Fibroblast of skin of left quadriceps (primary cell): Measurements from ENCODE around the gene HOXA3.
A peak's percentile ranks its signal among the peaks of the same experiment; 100 is the strongest.

ENCODE experiments used
- DNase-seq, 2 experiments: peaks; one replicate each; pipeline ENCODE4 v3.0.0-alpha.2; 2013; ENCODE audit warnings: low read depth in 2 of 2

The HOXA3 gene

DNA sequence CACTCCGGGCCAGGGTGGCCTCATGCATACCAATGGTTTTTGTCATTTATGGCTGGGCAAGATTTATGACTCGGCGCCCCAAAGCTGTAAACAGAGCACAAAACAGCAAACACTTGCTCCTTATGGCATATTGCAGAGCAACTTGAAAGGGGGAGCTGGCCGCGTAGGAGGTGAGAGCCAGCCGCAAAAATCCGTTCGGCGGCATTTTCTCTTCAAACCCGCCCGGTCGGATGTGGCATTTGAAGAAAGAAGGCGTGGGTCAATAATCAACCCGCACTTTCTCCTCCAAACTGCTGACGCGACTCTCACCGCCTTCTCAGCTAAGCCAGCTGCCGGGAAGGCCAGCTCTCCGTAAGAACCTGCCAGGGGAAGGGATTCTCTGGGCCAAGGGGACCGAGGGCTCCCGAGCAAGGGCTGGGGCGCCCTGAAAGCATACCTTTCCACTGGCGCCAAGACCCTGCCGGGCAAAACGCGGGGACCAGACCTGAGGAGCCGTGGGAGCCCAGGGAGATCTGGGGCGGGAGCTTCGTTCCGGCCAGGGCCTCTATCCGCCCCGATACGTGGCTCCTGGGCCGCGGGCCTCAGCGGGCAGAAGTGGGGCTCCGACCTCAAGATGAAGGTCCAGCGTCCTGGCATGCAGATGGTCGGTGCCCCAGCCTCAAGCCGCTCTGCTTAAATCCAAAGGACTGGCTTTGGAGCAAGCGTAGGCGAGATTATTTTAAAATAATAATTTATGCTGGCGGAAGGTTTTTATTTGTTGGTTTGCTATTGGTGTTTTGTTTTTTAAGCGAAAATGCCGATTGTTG lies 37.0 kb downstream of the HOXA3 start:
- DNase-seq, result no peak

DNA sequence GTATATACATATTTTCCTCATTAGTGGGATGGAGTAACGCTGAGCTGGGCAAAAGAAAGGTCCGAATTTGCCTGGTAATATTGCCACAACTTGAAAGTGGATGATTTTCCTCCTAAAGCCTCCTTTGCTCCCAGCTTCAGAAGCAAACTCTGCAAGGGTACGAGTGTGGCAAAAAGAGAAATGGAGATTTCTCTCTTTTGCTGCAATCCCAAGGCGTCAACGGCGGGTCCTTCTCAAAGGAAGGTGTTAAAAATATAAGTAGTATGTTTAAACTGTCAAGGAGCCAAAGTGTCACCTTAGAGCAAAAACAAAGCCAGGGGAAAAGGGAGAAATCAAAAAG lies 37.5 kb downstream of the HOXA3 start:
- no peak for DNase-seq

DNA sequence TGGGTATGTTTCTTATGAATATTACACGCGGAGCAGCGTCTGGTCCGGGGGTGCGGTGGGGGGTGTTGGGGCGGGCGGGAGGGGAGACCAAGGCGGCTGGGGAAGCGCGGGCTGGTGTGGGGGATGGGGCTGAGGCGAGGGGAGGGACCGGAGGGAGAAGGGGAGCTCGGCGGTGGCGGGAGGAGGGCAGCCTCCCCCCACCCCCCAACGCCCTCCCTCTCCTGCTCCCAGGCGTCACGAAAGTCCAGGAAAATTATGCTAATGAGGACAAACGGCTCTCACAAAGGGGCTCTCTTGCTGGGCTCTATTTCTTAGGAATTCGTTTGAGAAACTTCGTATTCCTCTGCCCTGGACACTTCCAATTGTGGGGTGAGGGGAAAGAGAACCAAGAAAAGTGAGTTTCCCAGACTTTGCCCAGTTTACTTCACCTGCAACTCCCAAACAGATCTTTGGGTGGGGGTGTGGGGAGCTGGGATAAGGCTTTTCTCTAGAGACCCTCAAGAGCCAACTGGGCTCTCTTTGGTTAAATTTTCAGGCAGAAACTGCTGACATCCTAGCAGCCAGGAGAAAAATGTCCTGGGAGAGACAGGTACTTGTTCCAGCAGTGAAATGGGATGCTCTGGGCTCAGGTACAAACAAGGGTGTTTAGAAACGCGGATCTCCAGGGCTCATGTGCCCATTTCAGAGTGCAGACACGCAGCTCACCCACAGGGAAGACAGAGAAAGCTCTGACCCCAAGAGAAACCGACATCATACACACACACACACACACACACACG lies 38.2 kb downstream of the HOXA3 start:
- no peak for DNase-seq

DNA sequence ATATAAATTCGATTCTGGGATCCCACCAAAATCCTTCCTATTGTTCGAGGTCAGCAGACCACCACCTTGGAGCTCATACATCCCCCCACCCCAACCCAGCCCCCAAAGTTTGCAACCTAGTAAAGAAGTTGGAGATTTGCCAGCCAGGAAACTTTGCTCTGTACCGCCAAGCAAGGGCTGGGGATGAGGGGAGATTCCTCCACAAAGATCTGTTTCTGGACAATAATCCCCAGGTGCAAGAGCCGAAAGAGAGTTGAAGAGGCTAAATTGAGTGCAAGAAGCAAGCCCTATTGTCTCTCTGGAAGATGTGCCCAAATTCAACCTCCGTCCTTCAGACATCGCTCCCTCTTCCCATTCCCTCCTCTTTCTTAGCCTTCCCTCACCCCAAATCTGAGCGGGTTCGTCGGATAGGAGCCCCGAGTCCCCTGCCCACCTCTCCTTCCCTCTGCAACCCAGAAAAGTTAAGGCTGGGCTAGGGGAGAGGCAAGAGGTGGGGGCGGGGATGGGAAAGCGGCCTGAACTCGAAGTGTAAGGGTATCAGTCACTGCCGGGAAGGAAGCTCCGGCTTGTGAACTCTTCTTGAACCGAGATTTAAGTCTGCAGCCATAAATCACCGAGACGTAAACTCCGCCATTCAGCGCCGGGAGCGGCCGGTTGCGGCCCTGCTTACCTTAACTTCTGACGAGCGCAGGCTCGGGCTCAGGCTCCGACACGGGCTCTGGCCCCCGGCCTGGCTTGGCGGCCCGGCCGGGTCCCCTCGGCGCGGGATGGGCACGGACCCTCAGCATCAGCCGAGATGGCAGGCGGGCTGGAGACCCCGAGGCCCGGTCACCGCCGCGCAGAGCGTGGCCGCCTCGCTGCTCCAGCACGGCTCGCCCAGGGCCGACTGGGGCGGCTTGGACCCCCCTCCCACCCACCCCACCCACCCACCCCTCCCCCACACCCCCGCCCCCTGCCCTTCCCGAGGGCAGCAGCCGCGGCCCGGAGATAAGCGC lies 39.1 kb downstream of the HOXA3 start:
- peak in 1 of 2 experiments; percentile 37 for DNase-seq

DNA sequence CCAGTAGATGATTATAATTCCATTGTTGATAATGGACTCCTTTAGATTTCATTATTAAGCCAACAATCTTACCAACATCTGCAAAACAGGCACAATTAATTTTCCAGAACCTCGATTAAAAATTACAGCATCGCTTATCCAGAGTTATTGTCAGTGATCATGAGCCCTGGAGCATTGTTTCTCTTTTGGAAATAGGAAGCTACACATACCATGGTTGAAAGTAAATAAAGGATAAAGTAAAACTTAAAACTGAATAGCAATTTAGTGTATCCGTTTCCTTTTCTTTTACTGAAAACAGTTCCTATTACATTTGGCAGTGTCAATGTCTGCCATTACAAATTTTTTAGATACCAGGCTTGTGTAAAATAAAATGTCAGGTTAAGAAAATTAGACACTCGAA lies 40.0 kb downstream of the HOXA3 start:
- no peak for DNase-seq

DNA sequence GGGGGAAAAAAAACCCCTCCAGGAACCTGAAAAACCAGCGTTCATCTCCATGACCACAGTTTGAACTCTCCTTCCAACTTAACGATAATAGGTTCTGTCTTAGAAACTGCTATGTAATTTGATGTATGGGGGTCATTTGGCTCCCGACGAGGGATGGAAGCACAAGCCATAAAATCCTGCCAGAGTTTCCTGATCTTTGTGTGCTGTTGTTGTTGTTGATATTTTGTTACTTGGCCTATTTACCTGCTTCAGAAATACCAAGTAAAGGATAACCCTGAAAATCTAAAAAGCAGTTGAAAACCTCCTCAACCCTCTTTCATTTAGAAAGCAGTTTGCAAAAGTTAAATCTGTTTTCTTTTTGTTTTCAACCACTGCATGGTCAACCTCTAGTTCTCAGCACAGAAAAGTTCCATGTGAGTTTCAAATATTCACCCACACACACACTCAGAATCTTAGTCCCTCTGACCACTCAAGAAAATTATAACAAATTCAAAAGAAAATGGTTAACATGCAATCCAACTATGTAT lies 40.6 kb downstream of the HOXA3 start:
- no peak for DNase-seq

DNA sequence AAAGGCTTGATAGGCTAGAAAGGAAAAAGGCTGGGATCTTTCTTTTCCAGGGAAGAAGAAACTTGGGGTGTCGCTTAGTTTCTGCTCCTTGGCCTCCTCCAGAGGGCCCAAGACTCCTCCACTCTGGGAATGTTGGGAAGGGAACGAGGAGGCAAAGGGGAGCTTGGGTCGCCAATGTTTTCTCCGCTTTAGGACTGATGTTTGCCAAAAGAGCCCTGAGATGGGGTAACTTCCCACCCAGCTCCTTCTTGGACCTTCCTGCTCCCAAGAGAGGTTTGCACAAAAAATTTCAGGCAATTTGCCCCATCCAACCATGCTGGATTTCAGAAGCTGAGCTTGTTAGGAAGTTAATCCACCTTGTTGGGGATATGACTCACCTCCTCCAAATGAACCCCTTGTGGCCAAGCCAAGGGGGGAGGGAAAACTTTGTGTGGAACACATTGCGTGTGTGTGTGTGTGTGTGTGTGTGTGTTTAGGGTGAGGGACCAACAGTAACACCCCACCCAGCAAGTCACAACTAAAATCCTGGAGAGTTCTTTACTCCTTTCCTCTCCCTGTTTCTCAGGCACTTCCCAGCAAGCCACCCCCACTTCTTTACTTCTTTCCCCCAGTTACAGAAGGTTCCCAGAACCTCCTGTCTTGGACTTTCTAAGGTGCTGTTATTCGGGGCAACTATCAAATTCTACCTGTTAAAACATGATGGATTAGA lies 41.2 kb downstream of the HOXA3 start:
- peak; percentile 47 to 49 for DNase-seq

DNA sequence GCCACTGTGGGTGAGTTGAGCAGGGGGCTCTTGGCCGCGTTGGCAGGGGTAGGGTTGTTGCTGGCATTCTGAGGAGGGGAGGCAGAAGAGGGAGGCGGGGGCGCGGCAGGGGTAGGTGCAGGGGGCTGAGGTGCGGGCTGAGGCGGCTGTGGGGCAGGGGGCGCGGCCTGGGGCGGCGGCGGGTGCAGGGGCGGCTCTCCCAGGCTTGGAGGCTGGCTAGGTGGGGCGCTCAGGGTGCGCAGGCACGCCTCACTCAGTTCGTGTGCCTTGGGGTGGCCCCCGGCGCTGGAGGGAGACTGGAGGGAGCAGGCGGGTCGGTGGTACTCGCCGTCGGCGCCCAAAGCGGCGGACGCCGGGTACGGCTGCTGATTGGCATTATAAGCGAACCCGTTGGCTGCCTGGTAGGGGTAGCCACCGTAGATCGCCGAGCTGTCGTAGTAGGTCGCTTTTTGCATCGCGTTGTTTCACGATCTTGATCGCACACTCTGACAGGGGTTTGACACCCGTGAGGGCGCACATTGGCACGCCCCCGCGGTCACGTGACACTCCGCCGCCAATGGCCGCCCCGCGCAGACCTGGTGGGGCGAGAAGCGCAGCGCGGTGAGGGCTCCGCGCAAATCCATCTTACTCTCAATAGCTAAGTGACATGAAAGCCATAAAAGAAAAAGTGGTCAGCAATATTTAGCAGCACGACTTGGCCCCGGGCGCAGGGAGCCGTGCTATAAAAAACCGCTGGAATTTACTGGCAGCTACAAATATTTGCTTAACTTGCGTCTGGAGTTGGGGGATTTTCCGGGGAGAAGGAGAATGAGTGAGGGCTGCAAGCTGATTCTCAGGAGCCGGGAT lies 42.0 kb downstream of the HOXA3 start:
- peak; percentile 43 to 48 for DNase-seq

DNA sequence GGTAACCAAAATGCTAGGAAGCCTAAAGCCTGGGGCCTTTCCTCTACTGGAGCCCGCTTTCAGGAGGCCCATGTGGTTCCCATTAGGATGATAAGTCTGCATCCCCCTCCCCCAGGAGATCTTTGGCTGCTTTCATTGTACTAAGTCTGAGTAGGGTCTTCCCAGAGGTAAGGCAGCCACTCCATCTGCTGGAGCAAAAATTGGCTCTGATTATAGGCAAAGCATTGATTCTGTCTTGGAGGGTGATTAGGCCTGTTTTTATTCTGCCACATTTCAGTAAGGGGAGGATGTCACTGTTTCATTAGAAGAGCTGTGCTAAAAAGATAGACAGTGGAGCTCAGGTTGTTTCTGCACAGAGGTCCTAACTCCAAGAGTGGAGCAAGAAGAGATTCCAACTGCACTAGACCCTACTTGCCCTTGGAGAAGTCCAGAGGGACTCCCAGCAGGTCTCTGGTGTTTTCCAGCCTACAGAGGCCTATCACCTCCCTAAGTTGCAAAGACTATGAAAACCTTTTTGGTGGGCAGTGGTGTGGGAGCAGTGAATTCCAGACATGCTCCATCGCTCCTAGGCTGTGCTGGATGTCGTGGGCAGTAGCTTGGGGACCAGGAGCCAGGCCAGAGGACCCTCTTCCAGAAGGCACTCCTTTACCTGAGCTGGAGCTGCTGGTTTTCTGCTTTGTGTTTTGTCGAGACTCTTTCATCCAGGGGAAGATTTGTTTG lies 42.8 kb downstream of the HOXA3 start:
- DNase-seq, result no peak

DNA sequence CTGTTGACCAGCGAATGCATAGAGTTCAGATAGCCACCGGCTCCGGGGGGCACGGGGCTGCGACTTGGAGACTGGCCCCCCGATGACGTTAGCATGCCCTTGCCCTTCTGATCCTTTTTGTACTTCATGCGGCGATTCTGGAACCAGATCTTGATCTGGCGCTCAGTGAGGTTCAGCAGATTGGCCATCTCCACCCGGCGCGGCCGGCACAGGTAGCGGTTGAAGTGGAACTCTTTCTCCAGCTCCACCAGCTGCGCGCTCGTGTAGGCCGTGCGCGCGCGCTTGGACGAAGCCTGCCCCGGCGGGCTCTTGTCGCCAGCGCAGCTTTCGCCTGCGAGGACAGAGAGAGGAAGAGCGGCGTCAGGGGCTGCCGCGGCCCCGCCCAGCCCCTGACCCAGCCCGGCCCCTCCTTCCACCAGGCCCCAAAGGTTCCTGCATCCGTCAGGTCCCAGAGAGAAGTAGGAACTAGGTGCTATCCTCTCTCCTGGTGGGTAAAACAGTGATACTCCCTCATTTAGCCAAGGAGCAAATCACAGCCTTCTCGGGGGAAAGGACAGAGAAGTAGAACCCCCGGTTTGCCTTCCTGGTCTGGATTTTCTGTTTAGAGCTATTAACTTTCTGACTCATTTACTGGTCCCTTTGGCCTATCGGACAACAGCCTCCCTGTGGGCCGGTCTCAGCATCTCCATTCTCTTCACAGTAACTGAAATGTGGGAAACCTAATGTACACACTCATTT lies 43.8 kb downstream of the HOXA3 start:
- DNase-seq, result no peak

DNA sequence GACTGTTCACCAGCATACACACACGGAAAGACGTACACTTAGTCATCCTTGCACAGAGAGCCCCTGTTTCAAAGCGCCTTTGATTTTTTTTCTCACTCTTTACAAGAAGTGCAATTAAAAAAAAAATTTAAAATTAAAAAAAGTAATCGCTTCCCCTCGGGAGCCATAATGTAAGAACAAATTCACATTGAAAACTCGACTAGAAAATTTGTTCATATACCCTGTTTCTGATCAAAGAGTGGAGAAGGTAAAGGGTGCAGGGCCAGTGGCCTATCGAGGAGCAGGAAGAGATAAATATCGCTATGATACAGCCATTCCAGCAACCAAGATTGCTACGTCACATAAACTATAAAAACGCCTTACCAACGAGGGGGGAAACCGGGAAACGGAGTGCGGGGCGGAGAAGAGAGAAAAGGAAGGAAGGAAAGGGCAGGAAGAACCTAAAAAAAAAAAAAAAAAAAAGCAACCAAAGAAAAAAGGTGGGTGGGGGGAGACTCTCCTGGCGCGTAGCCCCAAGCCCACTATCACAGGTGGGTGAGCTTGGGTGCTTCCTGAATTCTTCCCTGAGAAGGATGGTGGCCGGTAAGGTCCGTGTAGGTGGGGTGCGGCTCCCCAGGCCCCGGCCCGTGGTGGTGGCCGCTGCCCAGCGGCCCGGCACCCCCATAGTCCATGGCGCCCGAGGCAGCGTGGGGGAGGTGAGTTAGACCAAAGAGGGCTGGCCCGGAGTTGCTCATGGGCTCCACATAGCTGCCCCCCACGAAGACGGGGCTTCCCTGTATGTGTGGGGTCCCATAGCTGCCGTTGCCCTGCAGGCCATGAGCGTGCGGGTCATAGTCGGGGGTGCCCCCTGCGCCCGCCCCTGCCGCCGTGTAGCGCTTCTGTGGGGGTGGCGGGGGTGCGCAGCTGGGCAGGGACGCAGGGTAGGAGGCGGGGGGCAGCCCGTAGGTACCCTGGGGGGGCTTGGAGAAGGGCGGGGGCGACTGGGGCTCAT lies 44.7 kb downstream of the HOXA3 start:
- DNase-seq, result no peak

DNA sequence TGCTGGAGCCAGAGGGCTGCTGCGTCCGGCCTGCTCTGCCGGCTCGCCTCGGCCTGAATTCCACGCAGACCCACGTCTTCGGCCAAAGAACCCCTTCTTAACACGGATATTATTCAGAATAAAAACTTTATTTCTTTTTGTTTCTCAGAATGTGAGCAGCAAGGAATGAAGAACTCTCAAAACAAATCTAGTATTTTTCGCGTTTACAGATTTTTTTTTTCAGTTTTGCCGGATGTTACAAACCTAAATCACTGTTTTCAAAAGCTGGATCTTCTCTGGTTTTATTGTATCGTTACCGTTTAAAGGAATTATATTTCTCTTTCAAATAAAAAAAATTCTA lies 45.5 kb downstream of the HOXA3 start:
- no peak for DNase-seq

DNA sequence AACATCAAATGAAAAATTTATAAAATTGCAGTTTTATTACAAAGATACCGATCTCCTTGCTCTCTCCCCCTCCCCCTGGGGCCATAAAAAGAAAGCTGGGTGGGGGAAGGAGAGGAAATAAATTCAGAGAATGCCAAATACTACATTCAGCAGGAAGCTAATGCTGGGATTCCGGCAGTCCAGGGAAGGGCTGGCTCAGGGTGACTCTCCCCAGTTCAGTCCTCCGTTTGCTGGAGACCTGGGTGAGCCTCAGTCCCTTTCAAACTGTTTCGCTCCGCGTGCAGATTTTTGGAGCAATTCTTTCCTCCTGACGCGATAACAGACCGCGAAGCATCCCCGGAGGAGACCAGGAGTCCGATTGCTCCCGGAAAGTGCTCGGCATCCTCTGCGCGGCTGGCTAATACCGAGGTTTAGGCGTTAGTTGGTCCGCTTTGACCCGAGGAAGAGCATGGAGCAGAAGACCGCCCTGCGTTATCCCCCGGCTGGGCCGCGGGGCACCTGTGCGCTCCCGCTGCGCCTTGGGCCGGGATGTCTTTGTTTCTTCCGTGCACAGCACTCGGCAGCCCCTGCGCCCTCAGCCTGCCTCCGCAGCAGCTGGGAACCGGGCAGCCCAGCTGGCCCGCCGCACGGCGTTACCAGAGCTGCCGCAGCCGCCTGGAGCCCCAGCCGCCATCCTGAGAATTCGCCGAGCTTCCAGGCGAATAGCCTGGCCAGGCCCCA lies 46.0 kb downstream of the HOXA3 start:
- DNase-seq, result no peak

DNA sequence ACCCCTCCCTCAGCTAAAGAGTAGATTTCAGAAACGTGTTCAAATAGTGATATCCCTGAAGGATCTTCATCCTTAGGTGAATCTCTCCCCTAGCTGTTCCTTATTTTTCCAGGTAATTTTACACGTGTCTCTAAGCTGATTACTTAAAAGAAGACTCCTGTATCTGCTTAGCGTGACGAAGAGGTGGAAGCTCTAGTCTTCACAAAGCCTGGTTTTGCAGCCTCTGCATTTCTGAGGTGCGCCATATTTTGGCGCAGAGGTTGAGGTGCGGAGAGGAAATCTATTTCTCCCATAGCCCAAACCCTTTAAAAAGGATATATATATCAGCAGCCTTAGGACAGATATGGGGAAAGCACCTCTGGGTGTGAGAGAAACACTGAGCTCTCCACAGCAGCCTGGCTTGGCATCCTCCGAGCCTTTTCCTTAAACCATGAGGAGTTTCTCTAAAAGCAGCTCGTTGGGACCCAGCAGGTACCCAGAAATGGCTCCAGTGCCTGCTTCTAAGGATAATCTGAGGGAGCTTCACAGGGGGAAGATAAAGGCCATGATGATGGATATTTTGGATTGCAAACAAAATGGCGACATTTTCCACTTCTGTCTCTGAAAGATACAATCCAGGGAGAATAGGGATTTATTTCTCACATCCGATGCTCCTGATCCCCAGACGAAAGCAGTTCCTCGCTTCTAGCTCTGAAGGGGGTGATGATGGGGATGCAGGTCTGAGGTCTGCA lies 46.9 kb downstream of the HOXA3 start:
- DNase-seq, result no peak

DNA sequence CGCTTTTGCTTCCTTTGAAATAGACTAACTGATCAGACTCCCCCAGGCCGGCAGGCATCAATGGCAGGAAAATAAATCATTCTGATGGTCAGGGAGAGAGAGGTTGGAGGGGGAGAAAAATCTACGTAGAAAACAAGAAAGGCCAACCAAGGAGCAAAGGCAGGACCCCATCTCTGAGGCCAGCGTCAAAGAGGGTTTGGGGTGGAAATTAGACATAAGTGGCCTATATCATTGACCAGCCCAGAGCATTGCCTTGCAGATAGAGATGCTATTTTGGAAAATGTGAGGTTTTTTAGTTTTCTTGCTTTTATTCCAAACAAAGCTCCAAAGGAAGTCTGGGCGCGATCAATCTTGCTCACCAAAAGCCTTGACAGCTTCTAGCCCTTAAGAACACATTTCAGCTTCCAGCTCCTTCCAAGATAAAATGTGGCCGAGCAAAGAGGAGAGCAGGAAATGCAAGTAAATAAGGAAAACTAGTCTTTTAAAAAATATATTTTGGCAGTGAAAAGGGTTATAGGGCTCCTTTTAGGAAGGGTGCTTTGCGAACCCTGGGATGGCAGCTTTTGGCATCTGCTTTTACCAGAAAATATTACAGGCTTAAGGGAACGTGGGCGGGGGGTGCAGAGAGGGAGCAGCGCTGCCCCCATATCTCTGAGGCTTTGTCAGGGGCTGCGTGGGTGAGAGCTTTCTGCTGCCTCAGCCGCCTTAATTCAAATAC lies 47.9 kb downstream of the HOXA3 start:
- DNase-seq, result no peak
